Stimulated activated CD8-positive, alpha-beta memory T cell treated with anti-CD3 and anti-CD28 coated beads, Interleukin-4, amount 100 ng/mL, for 24 hours (primary cell): ENCODE results near the gene TK1.
"Not testable (repeated sequence)": the region's sequence is repeated elsewhere in the genome, so short reads cannot be mapped to it uniquely, and the experiment has no call there.

Experiments
- DNase-seq: peaks from one replicate; pipeline ENCODE4 v3.0.0-alpha.2; 2020; ENCODE audit warnings: low read depth

Gene TK1, protein sequence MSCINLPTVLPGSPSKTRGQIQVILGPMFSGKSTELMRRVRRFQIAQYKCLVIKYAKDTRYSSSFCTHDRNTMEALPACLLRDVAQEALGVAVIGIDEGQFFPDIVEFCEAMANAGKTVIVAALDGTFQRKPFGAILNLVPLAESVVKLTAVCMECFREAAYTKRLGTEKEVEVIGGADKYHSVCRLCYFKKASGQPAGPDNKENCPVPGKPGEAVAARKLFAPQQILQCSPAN

DNA sequence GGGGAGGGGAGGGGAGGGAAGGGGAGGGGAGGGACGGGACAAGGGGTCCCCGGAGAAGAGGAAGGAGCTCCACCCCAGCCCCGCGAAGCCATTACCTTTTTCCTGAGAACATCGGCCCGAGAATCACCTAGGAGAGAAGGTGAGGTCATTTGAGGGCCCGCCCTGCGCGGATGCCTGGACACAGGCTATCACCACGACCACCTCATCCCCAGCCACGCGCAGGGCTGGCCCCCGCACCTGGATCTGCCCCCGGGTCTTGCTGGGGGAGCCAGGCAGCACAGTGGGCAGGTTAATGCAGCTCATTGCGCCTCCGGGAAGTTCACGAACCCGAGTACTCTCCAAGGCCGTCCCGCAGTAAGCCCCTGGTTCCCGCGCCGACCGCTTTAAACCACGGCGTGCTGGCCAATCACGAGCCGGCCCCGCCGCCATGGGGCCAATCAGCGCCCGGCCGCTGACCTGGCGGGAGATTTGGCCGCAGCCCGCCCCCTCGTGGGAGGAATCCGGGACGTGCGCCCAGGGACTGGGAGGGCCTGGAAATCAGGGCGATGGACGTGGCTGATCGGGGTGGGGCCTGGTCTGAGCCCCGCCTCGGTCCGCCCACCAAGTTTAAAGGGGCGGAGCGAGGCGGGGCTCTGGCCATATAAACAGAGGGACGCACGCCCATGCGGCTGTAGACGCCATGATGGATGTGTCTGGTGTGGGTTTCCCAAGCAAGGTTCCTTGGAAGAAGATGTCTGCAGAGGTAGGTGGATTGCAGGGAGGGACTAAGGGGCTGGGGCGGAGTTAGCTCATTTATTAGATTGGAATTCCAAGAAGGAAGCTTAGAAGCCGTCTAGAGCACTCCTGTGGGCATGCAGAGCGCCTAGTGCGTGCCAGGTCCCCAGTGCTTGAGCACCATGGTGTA is at the start of gene TK1, which contains the start of gene AFMID:
TSS of gene TK1 (minus strand) at position 361 of the 904 bp plus-strand sequence. CDS start at position 303, 58 bp downstream.
TSS of gene AFMID (plus strand) at position 671 of the 904 bp plus-strand sequence. CDS start at position 680, 9 bp downstream.
- peak; percentile 86 for DNase-seq

DNA sequence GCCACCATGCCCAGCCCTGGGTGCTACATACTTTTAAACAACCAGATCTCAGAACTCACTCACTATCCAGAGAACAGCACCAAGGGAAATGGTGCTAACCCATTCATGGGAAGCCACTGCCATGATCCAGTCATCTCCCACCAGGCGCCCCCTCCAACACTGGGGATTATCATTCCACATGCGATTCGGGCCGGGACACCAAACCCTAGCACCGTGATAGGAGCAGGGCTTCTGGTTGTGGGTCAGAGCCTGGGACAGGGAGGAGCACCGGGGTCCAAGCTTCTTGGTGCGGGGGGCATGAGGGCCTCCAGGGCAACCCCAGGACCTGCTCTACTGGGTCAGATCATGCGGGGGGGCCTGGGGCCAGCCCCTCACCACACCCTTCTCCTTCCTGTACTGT is 49.0 kb upstream of the TK1 start:
- no peak for DNase-seq

DNA sequence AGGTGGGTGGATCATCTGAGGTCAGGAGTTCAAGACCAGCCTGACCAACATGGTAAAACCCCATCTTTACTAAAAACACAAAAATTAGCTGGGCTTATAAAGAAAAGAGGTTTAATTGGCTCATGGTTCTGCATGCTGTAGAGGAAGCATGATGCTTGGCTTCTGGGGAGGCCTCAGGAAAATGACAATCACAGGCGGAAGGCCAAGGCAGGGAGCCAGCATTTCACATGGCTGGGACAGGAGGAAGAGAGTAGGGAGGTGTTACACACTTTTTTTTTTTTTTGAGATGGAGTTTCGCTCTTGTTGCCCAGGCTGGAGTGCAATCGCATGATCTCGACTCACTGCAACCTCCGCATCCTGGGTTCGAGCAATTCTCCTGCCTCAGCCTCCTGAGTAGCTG is 48.2 kb upstream of the TK1 start:
- not testable (repeated sequence) for DNase-seq

DNA sequence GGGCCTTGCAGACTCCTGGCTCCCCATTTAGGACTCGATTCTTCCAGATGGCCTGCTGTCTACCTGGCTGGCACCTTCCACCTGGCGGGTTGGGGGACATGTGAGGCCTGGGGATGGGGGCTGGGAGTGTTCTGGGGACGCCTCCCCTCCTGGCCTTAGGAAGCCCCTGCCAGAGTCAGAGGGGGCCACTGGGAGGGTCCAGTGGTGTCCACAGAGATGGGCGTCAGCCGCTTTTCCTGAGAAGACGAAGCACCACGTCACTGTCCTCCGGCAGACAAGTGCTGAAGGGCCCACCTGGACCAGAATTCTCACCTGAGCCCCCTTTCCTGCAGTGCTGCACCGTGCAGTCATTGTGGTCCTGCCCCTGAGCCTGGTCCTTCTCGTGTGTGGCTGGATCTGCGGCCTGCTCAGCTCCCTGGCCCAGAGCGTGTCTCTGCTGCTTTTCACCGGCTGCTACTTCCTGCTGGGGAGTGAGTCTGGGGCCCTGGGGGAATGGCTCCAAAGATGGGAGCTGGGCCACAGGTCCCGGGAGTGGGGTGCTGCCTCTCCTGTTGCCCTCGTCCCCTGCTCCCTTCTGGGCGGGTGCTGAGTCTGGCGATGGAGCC is 47.5 kb upstream of the TK1 start:
- DNase-seq, result no peak

DNA sequence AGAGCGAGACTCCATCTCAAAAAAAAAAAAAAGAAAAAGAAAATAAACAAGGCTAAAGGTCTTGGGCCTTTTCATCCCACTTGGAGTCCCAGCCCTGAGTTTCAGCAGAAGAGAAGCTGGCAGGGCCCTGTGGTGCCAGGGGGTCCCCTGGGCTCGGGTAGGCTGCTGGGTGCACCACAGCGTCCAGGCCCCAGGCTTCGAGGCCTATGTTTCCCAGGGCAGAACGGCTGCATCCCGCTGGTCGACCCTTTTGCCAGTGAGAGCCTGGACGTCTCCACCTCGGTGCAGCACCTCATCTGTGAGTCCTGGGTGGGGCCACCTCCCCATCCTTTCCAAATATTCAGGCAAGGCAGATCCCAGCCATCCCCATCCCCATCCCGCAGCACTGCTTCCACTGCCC is 46.8 kb upstream of the TK1 start:
- DNase-seq, result no peak

DNA sequence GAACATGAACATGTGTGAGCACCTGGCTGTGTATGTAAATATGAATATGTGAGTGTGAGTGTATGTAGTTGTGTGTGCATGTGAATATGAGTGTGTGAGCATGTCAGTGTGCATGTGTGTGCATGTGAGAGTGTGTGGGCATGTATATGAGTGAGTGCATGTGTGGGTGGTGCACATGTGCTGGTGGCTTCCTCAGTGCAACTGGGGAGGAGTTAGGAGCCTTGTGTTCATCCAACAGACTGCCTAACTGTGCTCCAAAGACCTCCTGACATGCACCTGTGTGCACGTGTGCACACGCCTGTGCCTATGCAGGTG is 46.0 kb upstream of the TK1 start:
- no peak for DNase-seq

DNA sequence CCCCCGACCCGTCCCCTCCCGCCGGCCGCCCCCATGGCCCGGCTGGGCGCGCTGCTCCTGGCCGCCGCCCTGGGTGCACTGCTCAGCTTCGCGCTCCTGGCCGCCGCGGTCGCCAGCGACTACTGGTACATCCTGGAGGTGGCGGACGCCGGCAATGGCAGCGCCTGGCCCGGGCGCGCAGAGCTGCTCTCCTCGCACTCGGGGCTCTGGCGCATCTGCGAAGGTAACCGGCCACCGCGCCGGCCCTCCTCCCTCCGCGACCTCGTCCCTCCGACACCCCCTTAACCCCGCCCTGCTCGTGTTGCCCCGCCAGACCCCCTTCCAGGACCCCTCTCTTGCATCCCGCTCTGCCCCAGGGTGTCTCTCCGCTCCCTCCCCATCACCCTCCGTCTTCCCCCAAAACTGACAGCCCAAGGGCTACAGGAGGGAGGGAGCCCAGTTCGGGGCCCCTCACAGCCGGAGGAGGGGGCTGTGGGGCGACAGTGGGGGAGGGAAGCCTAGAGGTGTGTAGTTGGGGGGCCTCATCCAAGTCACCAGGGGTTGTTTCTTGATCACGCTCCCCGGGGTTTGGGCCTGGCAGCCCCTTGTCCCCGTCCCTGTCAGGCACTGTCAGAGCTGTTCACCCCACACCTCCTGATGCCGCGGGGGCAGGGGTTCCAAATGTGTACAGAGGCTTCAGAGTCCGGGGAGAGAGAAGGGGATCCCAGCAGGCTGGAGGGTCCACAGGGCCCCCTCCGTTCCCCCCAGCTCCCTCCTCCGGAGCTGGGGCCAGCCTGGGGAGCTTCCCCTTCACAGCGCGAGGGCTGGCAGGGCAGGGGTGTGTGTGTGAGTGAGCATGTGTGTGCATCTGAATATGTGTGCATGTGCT is 45.4 kb upstream of the TK1 start:
- DNase-seq, result no peak

DNA sequence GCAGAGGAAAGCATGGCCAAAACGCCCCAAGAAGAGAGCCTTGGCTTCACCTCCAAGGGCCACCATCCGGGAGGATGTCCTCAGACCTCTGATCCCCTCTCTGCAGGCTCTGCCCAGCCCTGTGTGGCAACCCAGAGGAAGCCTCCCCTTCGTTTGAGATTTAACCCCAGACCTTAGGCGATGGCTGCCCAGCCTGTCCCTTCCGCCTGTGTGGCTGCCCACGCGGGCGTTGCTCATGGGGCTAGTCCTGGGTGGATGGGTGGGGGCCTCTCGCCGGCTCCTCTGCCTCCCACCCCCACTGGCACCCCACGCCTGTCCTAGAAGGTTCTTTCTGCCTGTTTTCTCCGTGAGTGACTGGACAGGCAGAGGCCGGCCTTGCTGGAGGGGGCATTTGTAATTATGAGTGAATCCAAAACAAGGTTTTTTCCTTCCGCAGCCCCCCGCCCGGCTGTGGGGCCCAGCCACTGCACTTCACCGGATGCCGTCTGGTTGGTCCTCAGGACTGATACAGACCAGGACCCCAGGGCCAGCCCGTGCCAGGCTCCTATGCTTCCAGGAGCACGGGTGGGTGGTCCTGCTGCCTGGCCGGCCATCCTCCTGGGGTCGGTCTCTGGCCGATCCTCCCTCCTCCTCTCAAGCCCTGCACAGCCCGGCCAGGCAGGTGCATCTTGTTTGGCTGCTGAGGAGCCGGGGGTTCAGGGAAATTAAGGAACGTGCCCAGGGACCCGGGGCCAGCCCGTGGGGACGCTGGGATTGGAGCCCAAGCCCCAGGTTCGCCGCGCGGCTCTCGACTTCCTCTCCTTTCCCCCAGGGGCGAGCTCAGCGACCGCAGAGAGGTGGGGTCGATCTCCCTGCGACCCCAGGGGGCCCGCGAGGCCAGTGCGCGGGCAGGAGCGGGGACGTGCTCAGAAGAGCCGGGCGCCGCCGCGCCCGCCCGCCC is 44.4 kb upstream of the TK1 start, which contains the start of gene TMEM235:
TSS of gene TMEM235 (plus strand) at position 636 of the 940 bp plus-strand sequence. CDS start 393 bp downstream, outside the sequence.
- no peak for DNase-seq

DNA sequence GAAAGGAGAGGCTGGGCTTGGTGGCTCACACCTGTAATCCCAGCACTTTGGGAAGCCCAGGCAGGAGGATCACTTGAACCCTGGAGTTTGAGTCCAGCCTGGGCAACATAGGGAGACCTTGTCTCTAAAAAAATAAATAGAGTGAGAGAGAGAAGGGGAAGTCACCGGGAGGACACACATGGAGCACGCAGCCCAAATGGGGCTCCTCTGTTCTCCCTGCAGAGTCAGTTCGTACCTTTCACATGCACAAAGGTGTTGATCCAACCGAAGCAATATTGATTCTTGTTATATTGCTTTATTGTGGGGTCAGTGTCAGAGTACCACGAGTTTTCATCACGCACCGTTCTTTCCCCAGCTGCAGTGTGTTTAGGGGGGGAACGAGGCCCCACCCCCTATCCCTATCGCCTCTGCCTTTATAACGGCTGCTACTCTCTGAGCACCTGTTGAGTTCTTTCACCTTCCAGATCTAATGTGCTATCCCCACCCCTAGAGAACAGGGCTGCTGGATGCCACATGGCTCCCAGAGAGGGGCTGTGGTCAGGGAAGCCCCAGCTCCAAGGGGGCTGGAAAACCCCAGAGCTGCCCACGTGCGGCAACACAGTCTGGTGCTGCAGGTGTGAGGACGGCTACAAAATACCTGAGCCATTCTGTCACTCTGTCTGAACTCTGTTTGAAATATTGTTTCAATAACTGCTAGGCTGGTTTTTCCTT is 43.6 kb upstream of the TK1 start:
- DNase-seq, result no peak

DNA sequence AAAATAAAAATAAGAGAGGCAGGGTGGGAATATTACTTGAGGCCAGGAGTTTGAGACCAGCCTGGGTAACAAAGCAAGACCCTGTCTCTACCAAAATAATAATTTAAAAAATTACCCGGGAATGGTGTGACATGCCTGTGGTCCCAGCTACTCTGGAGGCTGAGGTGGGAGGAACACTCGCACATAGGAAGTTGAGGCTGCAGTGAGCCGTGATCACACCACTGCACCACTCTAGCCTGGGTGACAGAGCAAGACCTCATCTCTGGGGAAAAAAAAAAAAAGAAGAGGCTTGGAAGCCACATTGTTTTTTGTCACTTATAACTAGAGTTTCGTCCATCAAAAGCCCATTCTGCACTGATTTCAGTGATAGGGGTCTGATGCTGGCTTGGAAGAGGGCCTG is 41.3 kb upstream of the TK1 start:
- no peak for DNase-seq

DNA sequence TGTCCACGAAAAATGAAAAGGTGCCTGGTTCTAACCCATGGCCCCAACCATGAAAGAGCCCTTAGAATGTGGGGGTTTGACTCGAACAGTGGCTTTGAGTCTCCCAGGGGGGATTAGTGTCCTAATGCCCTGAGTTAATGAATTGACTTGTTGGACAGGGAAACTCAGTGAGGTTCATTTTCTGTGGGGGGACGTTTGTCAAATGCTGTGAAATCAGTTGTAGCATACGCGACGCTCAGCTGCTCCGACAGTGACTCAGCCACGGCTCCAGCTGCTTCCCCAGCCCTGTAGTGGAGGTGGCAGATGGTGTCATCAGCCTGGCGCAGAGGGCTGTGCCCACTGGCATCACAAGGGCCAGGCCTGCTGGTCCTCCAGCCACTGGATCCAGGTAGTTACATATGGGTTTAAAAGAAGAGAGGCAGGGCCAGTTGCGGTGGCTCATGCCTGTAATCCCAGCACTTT is 40.6 kb upstream of the TK1 start:
- no peak for DNase-seq

DNA sequence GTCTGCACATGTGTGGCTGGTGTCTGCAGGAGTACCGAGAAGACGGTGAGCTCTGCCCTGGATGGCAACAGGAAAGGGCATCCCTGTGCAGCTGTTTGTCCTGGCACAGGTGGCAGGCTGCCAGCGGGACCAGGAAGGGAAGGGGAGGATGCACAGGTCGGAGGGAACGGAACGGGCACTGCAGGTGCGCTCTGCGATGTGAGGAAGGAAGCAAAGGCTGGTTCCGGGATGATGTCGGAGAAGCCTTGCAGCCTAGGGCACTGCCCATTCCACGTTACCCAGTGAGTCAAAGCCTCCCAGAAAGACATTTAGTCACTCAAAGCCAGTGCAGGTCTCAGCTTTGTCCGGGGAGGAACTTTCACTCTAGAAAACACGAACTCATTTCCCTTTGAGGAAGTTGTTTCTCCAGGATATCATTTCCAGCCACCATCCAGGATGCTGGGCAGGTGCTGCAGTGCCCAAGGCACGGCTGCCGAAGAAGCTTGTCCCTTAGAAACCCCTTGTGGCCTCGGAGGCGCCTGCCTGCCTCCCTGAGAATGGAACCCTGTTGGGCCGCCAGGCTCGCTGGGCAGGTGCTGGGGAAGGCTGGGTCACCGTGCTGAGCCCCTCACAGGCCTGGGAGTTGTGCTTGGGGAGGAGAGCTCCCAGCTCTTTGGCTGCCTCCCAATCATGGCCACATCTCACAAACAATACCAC is 40.1 kb upstream of the TK1 start:
- DNase-seq, result no peak

DNA sequence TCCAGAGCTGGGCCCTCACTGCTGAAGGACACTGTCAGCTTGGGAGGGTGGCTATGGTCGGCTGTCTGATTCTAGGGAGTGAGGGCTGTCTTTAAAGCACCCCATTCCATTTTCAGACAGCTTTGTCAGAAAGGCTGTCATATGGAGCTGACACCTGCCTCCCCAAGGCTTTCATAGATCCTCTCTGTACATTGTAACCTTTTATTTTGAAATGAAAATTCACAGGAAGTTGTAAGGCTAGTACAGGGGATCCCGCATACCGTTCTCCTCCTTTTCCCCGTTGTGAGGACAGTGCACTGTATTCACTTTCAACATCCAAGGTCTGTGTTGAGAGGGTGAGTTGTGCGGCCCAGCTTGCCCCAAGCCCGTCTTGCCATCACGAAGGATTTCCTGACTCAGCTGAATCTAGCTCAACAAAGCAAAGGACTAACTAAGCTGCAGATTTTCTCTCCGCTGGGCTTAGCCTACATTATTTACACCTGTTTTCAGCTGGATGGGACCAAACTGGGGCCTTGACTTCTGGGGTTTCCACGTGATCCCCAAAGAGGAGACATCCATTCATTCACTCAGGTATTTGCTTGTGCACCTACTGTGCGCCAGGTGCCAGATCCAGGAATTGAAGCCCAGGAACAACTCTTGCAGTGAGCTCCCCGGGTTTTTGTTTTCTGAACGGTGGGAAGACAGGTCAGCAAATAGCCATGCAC is 39.4 kb upstream of the TK1 start:
- DNase-seq, result no peak

DNA sequence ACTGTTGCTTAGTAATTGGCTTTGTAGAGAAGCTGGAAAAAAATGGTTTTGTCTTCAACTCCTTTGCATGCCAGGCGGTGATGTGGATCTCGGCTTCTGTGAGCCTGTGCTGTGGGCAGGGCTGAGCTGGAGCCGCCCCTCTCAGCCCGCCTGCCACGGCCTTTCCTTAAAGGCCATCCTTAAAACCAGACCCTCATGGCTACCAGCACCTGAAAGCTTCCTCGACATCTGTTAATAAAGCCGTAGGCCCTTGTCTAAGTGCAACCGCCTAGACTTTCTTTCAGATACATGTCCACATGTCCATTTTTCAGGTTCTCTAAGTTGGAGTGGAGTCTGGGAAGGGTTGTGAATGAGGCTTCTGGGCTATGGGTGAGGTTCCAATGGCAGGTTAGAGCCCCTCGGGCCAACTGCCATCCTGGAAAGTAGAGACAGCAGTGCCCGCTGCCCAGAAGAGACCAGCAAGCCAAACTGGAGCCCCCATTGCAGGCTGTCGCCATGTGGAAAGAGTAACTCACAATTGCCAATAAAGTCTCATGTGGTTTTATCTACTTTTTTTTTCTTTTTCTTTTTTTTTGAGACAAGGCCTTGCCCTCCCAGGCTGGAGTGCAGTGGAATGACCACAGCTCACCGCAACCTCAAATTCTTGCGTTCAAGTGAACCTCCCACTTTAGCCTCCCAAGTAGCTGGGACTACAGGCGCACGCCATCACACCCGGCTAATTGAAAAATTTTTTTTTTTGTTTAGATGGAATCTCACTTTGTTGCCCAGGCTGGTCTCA is 38.4 kb upstream of the TK1 start:
- DNase-seq, result no peak

DNA sequence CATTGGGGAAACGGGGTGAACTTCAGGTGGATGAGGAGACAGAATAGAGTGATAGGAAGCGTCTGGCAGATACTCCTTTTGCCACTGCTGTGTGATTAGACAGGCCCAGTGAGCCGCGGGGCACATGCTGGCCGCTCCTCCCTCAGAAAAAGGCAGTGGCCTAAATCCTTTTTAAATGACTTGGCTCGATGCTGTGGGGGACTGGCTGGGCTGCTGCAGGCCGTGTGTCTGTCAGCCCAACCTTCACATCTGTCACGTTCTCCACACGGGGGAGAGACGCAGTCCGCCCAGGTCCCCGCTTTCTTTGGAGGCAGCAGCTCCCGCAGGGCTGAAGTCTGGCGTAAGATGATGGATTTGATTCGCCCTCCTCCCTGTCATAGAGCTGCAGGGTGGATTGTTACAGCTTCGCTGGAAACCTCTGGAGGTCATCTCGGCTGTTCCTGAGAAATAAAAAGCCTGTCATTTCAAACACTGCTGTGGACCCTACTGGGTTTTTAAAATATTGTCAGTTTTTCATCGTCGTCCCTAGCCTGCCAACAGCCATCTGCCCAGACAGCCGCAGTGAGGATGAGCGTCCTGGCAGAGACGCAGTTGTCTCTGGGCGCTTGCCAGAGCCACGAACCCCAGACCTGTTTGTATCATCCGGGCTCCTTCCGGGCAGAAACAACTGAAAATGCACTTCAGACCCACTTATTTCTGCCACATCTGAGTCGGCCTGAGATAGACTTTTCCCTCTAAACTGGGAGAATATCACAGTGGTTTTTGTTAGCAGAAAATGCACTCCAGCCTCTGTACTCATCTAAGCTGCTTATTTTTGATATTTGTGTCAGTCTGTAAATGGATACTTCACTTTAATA is 37.6 kb upstream of the TK1 start:
- no peak for DNase-seq

DNA sequence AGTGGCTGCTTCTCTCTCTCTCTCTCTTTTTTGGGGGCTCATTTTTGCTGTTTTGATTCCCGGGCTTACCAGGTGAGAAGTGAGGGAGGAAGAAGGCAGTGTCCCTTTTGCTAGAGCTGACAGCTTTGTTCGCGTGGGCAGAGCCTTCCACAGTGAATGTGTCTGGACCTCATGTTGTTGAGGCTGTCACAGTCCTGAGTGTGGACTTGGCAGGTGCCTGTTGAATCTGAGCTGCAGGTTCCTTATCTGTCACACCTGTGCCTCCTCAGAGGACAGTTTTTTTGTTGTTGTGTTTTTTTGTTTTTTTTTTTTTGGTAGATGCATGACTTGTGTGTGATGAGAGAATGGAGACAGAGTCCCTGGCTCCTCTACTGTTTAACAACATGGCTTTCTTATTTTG is 36.9 kb upstream of the TK1 start:
- no peak for DNase-seq

DNA sequence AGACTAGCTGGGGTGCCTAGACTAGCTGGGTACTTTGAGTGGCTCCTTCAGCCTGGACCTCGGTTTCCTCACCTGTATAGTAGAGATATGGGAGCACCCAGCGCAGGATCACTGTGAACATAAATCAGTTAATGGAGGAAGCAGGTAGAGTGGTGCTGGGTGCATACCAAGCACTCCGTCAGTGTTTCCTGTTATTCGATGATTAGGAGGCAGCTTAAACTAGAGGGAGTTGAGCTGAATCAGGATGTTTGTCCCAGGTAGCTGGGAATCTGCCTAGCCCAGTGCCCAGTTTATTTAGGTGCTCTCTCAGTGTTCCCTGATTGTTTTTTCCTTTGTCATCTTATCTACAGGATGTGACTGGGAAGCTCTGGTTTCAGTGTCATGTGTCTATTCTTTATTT is 36.2 kb upstream of the TK1 start:
- no peak for DNase-seq
